ENCODE data around the gene PRKAB1. TPM values are rescaled to one million over a fixed set of nuclear protein-coding genes. Genes with fewer than 3 reads are reported as not detected.

PRKAB1 gene
- total RNA-seq, 1 experiment from 2014 or later, result 42.2 TPM

- H3K9ac ChIP-seq (ENCODE audit: extremely low read depth, insufficient read length, low read length), result no peak overlapping the region
- no peak overlapping the region for H4K91ac ChIP-seq (ENCODE audit: insufficient read length, low read depth, low read length)
- H3K79me2 ChIP-seq (ENCODE audit: insufficient read depth, low read length), result no peaks in the 10 kb centered on the region
- no peak overlapping the region for H3K18ac ChIP-seq (ENCODE audit: insufficient read length, low read depth, low read length)
- Mint-ChIP-seq H3K4me3 (no peak overlapping the region), H3K36me3 (ENCODE audit: insufficient read depth in 1 of 3, low read depth in 3 of 3) (peaks cover 45 to 79% (median 60%) of the 10 kb centered on the region in 3 experiments; a peak in 6 of 7 replicates), H3K27me3 (ENCODE audit: low read depth) (no peaks in the 10 kb centered on the region), H3K4me1 (peaks cover 17 to 33% of the 10 kb centered on the region in 2 experiments), H3K27ac (peak overlapping the region in 2 of 3 experiments; percentile 77 to 89; a peak in 4 of 7 replicates), H3K9me3 (no peaks in the 10 kb centered on the region; a peak in 1 of 5 replicates)
- no peaks in the 10 kb centered on the region for H4K20me1 ChIP-seq (ENCODE audit: control insufficient read depth, insufficient read depth, insufficient read length)
- no peak overlapping the region for H3K4me2 ChIP-seq (ENCODE audit: insufficient read depth, insufficient read length, low read length)
- H4K8ac ChIP-seq (replicated peaks; ENCODE audit: insufficient read length, low read depth, low read length), result no peak overlapping the region
- no peak overlapping the region for H3K14ac ChIP-seq (ENCODE audit: insufficient read depth, low read length)
- no peak overlapping the region for H3T11ph ChIP-seq (ENCODE audit: low read length)
- DNase-seq, result no peak
- no peak overlapping the region for H2AFZ ChIP-seq (ENCODE audit: low read length)
- H2BK120ac ChIP-seq (ENCODE audit: low read depth, low read length, poor library complexity, severe bottlenecking), result no peak overlapping the region
- no peaks in the 10 kb centered on the region for H3K23me2 ChIP-seq (ENCODE audit: insufficient read length, low read depth, low read length, poor library complexity, severe bottlenecking)
- no peak overlapping the region for H3K56ac ChIP-seq (ENCODE audit: insufficient read length, low read depth, low read length)
- no peaks in the 10 kb centered on the region for H3K79me1 ChIP-seq (ENCODE audit: insufficient read depth, low read depth, low read length, poor library complexity, severe bottlenecking)
- no peak overlapping the region for H3K4ac ChIP-seq (ENCODE audit: low read depth, low read length)
- TF ChIP-seq CTCF (conservative IDR thresholded peaks at IDR 0.05), result no peak
- H4K5ac ChIP-seq (ENCODE audit: insufficient read length, low read depth, low read length), result no peak overlapping the region
- H3K4me1 ChIP-seq (ENCODE audit: insufficient read depth, low read length), result no peaks in the 10 kb centered on the region
- H3K27me3 ChIP-seq (ENCODE audit: insufficient read depth, low read length), result no peaks in the 10 kb centered on the region
- WGBS (ENCODE audit: extremely low coverage, insufficient read length, low lambda C conversion rate), result no CpG with 5 or more reads among the region's 10 CpGs
- no peak overlapping the region for H2BK12ac ChIP-seq (ENCODE audit: insufficient read length, low read depth, low read length)
- H3K27ac ChIP-seq (ENCODE audit: insufficient read length, low read depth, low read length), result no peak overlapping the region
- no peak overlapping the region for H2BK15ac ChIP-seq (ENCODE audit: low read depth, low read length)
- no peaks in the 10 kb centered on the region for H3K9me3 ChIP-seq (ENCODE audit: control insufficient read depth, low read depth, low read length)
- no peak overlapping the region for H2BK20ac ChIP-seq (ENCODE audit: low read depth, low read length, poor library complexity, severe bottlenecking)
- no peak overlapping the region for H2BK5ac ChIP-seq (ENCODE audit: insufficient read length, low read length)
- H3K23ac ChIP-seq (ENCODE audit: insufficient read length, low read depth, low read length), result no peak overlapping the region
- no peak overlapping the region for H2AK5ac ChIP-seq (ENCODE audit: insufficient read length, low read length)
These were observed 11.6 kb downstream of the PRKAB1 start for GRCh38 chr12:119679490-119679889.

Data from H9 (cell line).